Epithelial cell of prostate (primary cell): Measurements from ENCODE around the gene EFNB3.
A peak's percentile ranks its signal among the peaks of the same experiment; 100 is the strongest.

Source experiments
- DNase-seq: peaks from one replicate; pipeline ENCODE4 v3.0.0-alpha.2; 2011; ENCODE audit warnings: low read depth, low spot score
- H3K27ac ChIP-seq: fragments of 450-650 bp; 2 replicates; pipeline ENCODE4 v1.5.1; 2017; ENCODE audit warnings: mild to moderate bottlenecking

The EFNB3 gene

DNA sequence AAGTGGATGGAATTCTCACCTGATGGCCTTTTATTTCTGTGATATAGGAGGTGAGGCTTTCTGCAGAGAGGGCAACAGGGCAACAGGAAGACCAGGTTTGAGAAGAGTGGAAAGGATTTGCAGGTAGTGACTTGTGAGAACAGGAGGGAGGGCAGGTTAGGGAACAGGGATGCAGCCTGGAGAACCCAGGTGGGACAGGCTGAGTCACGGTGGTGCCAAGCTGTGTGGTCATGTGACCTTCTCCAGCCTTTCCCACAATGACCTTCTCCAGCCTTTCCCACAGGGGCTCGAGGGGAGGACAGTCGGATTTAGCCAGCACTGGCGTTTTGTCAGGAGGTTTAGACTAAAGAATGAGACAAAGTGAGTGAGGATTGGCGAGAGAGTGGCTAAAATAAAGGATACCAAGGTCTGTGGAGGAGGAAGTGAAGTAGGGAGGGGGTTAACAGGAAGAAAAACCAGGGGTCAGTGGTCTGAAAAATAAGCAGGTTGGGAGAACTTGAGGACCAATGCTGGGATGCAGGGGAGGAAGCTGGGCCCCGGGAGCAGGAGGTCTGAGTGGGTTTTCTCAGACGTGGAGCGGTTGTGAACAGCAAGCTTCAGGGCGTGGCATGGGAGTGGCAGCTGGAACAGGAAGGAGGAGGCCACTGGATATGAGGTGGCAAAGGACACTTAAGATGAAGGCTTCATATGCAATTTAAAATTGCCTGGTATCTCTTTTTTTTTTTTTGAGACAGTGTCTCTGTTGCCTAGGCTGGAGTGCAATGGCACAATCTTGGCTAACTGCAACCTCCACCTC is 50.3 kb downstream of the EFNB3 start:
- H3K27ac ChIP-seq = peak overlapping the region; percentile 63
- DNase-seq = no peak

GRCh38 chr17:7756968-7757367 is 52.0 kb downstream of the EFNB3 start:
- H3K27ac ChIP-seq = no peak overlapping the region
- DNase-seq = no peak
